Skeletal muscle cell (primary cell): Measurements from ENCODE around the gene CMC4.

Experiments used
- DNase-seq: peaks from one replicate; pipeline ENCODE4 v3.0.0-alpha.2; 2010; ENCODE audit warnings: low read depth
- H3K4me3 ChIP-seq: 2 replicates; pipeline ENCODE4 v1.5.1; 2011; ENCODE audit warnings: low read depth, mild to moderate bottlenecking, control low read depth, low read length, moderate library complexity

The CMC4 gene

GRCh38 chrX:155070975-155071693 lies at the start of gene CMC4, which contains the start of the genes BRCC3 and MTCP1:
Gene CMC4, minus strand, starts transcription at chrX:155071136. Its CDS starts 7,113 bp downstream, at chrX:155064023.
Gene BRCC3, plus strand, starts transcription at chrX:155071508. Its CDS starts 20 bp downstream, at chrX:155071528.
Gene MTCP1, minus strand, starts transcription at chrX:155071136. Its CDS starts 5,126 bp downstream, at chrX:155066010.
- H3K4me3 ChIP-seq: peak within 1 kb of the TSS; percentile 70
- DNase-seq: peak; percentile 40

- H3K4me3 ChIP-seq: no peak overlapping the region
- DNase-seq: no peak
Measured at GRCh38 chrX:155115174-155115819, 44.4 kb upstream of the CMC4 start.

- DNase-seq: no peak
- no peak overlapping the region for H3K4me3 ChIP-seq
Measured at GRCh38 chrX:155113097-155113496, 42.2 kb upstream of the CMC4 start.

GRCh38 chrX:155112171-155112570 lies 41.2 kb upstream of the CMC4 start:
- no peak for DNase-seq
- H3K4me3 ChIP-seq: no peak overlapping the region

DNA sequence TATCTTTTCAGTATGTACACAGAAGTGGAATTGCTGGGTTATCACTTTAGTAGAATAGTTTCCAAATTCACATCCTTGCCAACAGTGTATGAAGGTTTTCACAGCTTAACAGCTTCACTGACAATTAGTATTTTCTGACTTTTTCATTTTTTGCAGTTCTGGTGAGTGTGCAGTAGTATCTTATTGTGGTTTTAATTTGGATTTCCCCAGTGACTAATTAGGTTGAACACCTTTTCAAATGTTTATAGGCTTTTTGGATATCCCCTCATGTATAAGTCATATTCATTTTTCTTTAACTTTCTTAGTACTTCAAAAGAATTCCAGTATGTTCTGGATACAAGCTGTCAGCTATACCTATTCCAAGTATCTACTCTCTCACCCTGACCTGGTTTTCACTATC lies 37.5 kb upstream of the CMC4 start:
- DNase-seq: no peak

GRCh38 chrX:155105919-155106318 lies 35.0 kb upstream of the CMC4 start:
- no peak for DNase-seq
- no peak overlapping the region for H3K4me3 ChIP-seq

More for the DNA sequence above, 37.5 kb upstream of the CMC4 start:
- H3K4me3 ChIP-seq: no peak overlapping the region

DNA sequence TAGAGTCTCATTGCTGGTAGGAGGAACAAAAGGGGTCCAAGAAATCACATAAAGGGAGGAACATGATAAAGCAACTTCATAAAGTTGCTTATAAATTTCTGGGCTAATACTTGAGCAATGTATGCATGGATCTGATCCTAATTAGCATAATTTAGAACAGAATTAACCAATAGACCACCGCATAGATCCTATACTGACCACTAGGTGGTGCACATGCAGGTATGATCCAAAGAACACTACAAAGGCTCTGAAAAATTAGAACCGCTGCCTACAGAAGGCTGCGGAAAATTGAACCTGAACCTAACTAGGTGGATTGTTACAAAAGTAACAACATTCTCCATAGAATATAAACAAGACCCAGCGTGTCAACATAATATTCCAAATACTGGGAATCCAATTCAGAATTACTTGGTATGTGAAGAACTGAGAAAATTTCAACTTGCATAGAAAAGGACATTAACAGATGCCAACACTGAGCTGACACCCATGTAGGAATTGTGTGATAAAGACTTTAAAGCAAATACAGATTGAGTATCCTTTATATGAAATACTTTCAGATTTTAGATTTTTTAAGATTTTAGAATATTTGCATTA lies 23.6 kb upstream of the CMC4 start:
- no peak overlapping the region for H3K4me3 ChIP-seq
- DNase-seq: no peak

DNA sequence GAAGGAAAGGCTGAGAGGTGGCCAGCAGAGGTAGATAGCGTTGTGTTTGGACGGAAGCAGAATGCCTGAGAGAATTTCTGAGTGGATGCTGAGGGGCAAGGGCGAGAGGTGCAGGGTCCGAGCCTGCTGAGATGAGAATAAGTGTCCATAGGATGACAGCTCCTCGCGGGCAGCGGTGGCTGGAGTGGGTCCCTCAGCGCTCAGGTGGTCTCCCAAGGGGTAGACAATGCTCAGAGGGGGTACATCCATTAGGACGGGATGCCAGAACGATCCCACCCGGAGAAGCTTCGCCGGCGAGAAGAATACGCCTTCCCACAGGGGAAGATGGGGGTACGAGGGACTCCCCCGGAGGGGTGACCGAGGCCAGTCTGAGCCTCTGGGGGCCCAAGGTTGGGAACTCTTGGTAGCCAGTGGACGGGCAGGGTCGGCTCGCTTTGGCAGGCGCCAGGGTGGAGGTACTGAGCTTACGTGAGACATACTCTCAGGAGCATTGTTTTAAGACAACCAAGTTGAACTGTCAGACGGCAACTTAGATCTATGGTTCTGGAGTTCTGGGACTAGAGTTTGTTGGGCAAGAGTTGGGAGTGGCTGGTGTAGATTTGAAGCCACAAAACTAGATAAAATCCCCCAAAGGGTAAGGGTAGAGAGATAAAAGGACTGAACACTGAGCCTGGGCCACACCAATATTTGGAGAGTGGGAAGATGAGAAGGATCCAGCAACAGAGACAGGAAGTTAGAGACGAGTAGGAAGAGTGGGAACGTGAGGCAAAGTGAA lies 16.2 kb upstream of the CMC4 start:
- H3K4me3 ChIP-seq: no peak overlapping the region
- no peak for DNase-seq

DNA sequence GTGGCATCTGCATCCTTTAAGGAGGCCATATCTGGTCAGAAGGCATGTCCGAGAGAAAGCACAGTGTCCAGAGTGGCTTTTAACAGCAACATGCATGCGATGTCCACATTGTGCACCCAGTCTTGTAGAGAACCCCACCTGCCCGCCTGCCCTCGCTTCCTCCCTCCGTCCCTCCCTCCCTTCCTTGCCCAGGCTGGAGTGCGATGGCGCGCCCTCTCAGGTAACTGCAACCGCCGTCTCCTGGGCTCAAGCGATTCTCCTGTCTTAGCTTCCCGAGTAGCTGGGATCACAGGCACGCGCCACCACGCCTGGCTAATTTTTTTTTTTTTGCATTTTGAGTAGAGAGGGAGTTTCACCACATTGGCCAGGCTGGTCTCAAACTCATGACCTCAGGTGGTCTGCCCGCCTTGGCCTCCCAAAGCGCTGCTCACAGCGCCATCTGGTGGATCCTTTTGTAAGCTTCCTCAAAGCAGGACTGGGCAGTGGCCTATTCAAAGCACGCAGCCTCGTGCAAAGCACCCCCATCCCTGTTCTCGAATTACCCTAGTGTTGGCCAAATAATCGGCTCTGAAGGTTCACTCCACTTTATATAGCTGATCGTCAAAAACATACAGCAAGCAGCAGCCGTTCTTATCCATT lies 15.4 kb upstream of the CMC4 start:
- no peak for DNase-seq
- no peak overlapping the region for H3K4me3 ChIP-seq

DNA sequence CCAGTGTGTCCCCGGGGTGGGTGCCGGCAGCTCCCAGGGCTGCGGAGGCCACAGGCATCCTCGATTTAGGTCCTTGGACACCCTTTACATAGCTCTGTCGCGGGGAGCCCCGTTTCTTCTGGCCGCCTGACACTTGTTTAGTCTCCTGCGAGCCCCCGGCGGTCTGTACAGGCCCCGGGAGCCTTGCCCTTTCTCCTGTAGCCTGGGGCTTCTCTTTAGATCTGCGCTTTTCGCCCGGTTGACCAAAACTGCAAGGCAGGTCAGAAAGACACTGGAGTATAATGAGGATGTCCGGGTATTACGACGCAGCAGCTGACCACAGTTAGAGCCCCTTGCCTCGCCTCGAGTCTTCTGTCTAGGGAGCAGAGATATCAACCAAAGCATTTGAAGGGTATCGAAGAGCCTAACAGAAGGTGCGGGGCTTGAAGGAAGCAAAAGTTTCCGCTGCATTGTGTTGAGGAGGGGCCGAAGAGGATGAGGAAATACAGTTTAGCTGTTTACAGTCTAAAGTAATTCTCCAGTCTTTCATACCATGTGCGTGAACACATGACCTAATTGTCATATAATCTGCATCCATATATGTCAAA lies 851 bp upstream of the CMC4 start:
- DNase-seq: no peak
- H3K4me3 ChIP-seq: peak overlapping the region; percentile 70

DNA sequence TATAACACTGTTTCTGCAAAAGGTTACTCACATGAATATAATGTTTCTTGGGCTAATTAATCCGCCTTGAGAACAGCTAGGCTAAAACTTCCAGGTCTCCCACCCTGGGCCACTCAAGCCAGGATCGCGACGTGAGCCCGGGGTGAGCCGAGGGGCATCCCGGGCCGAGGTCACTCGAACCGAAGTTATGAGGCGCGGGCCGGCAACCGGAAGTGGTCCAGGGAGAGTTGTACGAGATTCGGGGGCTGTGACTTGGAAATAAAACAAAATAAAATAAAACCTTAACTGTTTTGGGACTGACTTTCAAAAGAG lies 317 bp downstream of the CMC4 start:
- H3K4me3 ChIP-seq: peak overlapping the region; percentile 62
- DNase-seq: no peak

- H3K4me3 ChIP-seq: peak overlapping the region; percentile 62
- no peak for DNase-seq
Measured at GRCh38 chrX:155070038-155070437, 898 bp downstream of the CMC4 start.

DNA sequence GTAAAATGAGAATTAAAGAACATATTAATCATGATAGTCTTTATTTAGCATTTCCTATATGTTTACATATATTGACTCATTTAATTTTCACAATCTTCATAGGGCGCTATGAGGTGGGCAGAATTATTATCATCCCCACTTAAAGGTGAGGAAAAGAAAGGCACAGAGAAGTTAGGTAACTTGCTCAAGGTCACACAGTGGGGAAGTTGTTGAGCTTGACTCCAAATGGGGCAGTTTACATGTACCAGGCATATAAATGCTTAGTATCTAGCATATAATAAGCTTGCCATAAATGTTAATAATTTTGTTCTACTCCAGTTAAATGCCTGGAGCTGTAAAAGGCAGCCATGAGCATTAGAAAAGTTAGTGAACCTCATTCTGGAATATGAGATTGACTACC lies 1.5 kb downstream of the CMC4 start:
- peak overlapping the region; percentile 62 for H3K4me3 ChIP-seq

GRCh38 chrX:155068165-155068564 lies 2.8 kb downstream of the CMC4 start:
- DNase-seq: peak; percentile 46
- H3K4me3 ChIP-seq: no peak overlapping the region

More for the DNA sequence above, 1.5 kb downstream of the CMC4 start:
- DNase-seq: no peak

DNA sequence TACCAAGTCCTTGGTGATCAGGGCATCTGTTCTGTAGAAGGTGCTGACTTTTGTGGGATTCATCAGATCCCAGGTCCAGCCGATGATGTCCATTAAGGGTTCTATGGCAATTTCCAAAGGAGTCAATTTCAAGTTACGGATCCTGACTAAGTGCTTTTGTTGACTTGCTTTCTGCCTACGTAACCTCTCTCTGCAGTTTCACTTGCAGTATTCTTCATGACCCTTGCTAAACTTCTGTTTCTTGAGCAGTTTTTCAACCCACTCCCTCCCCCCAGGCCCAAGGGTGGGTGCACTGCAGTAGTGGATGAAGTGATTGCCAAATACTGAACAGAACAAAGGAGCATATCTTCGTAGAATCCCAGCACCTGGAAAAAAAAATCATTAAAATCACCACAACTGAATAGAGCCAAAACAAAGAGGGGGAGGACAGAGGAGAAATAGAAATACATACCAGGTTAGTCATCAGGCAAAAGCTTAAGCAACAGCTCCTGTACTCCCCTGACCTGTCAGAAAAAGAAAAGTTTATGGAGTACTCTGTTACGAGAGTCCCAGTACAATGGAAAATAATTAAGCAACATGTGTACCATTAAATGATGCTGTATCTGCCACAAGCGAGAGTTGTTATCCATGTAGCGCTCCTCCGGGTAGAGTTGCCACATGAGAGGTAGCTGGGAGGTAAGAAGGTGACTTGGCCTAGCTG lies 5.8 kb downstream of the CMC4 start:
- H3K4me3 ChIP-seq: no peak overlapping the region
- peak; percentile 35 for DNase-seq

DNA sequence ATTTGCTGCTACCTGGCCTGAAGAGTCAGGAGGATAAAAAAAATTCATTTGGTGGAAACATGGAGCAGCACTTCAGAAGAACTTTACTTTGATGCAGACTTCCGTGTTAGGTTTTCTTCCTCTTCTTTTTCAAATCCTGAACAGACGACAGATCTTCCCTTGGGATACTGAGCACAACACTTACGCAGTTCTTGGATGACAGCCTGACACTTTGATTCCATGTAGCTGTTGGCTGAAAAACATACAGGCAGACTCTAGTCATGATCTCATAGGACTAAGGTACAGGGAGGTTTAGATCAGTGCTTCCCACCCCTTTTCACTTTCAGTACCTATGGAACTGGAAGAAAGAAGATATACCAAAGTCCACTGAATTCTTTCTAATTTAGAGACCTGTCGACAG lies 9.2 kb downstream of the CMC4 start:
- no peak for DNase-seq
- no peak overlapping the region for H3K4me3 ChIP-seq

DNA sequence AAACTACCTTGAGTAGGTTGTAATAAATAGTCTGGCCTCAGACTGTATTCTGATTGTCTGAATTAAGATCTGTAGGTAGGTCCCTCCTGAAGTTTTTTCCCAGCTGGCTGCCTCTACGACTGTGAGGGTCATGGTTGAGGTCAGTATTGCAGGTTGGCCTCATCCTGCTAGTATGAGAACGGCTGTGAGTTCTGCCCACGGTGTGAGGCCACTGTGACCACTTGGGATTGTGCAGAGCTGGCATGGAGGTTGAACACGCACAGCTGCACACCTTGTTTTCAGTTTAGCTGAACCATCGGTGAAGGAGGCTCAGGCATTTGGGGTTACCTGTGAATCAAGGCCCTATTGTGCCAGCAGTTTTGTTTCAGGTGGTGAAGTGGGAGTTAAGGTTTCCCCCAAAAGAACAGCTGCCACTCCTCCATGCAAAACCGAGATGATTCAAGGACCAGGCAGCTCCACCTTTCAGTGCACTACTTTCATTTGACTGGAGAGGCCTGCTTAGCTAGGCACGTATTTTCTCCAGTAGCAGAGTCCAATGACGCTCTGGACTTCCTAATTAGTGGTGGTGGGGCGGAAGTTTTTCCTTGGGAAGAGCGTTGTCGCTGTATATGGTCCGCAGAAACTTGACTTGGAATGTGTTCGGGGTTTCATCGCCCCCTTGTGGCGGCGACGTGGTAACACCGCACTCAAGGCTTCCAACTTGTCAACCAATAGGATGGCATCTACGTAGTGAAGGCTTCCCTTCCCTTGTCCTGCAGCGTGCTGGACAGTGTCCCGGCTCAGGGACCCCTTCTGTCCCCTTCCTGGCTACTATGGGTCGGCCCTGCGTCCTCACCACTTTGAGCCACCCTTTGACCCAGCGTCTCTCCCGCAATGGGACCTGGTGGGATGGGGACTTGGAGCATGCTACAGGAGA lies 13.8 kb downstream of the CMC4 start:
- DNase-seq: peak; percentile 21
- no peak overlapping the region for H3K4me3 ChIP-seq

GRCh38 chrX:155056471-155056870 lies 14.5 kb downstream of the CMC4 start:
- no peak for DNase-seq
- no peak overlapping the region for H3K4me3 ChIP-seq
